ENCODE data around the gene RPS24.

Gene RPS24

GRCh38 chr10:78021201-78021600 is 12.5 kb upstream of the RPS24 start:
- CTCF ChIA-PET, result interaction anchor here (1.4 kb wide), 1 partner anchor 15 kb away, joined by 4 read pairs; no protein-coding TSS in a partner anchor

DNA sequence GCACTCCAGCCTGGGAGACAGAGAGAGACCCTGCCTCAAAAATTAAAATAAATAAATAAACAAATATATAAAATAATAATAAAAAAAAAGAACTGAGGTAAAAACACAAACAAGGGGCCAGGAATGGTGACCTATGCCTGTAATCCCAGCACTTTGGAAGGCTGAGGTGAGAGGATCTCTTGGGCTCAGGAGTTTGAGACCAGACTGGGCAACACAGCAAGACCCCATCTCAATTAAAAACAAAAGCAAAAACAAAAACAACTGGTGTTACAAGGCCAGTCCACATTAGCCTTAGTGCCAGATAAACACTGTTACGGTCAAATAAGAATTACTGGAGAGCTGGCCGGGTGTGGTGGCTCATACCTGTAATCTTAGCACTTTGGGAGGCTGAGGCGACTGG is 9.9 kb upstream of the RPS24 start:
- CTCF ChIA-PET, result no interaction called here
- POLR2A ChIA-PET, result no interaction called here
- no peak for DNase-seq (ENCODE audit: extremely low spot score)
- TF ChIP-seq CTCF (IDR thresholded peaks at IDR 0.05; ENCODE audit: control extremely low read depth, extremely low read depth, low read depth, missing control alignments), result no peak

More at GRCh38 chr10:78021201-78021600, 12.5 kb upstream of the RPS24 start:
- DNase-seq (ENCODE audit: extremely low spot score), result no peak
- TF ChIP-seq CTCF (IDR thresholded peaks at IDR 0.05; ENCODE audit: control extremely low read depth, extremely low read depth, low read depth, missing control alignments), result no peak
- POLR2A ChIA-PET, result no interaction called here

DNA sequence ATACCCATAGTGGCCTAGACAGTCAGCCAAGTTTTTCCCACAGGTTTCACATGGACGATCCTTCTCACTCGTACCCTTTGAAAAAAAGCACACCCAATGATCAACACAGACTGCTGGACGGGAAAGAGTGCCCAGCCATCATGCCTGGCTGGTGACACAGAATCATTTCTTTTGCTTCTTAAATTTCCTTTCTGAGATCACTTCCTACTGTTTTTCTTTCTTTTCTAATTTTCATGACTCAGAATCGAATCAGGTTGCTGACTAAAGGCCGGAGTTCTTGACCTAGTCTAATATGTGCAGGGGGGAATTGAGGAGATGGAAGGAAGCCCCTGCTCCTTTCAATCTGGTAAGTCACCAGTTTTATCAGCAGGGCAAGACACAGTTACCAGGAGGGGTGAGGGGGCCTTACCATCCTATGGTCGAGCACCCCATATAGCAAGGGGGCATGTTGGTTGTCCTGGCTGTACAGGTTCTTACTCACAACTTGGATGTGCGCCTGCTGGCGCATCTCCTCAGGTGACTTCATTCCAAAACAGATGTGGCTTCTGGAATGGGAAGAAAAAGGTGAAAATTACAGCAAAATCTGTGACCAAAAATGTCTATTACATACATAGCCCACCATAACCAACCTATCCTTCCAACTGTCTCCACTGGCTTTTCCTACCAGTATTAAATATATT is 7.8 kb upstream of the RPS24 start:
- ChIA-PET CTCF (no interaction called here), POLR2A (no interaction called here)
- TF ChIP-seq CTCF (IDR thresholded peaks at IDR 0.05; ENCODE audit: control extremely low read depth, extremely low read depth, low read depth, missing control alignments), result no peak
- no peak for DNase-seq (ENCODE audit: extremely low spot score)

- POLR2A ChIA-PET, result no interaction called here
- TF ChIP-seq CTCF (IDR thresholded peaks at IDR 0.05; ENCODE audit: control extremely low read depth, extremely low read depth, low read depth, missing control alignments), result no peak
- CTCF ChIA-PET, result interaction anchor here (1.4 to 2.0 kb wide), 8 partner anchors 10 to 1167 kb away, joined by 3 to 8 read pairs (median 5); no protein-coding TSS in a partner anchor
- no peak for DNase-seq (ENCODE audit: extremely low spot score)
These were observed 5.0 kb upstream of the RPS24 start for GRCh38 chr10:78028438-78029268.

- TF ChIP-seq CTCF (IDR thresholded peaks at IDR 0.05; ENCODE audit: control extremely low read depth, extremely low read depth, low read depth, missing control alignments), result peak; percentile 71
- ChIA-PET CTCF (interaction anchor here (0.8 to 2.0 kb wide), 7 partner anchors 10 to 1166 kb away, joined by 3 to 8 read pairs (median 4); no protein-coding TSS in a partner anchor), POLR2A (interaction anchor here (0.8 kb wide), 1 partner anchor 246 kb away, joined by 3 read pairs; no protein-coding TSS in a partner anchor)
These were observed 4.1 kb upstream of the RPS24 start, which contains the start of gene POLR3A for GRCh38 chr10:78029269-78030226. Gene POLR3A (minus strand): TSS chr10:78029515. CDS start chr10:78029407, 108 bp downstream.

GRCh38 chr10:78033387-78033636 is 351 bp upstream of the RPS24 start:
- ChIA-PET POLR2A (interaction anchor here (1.5 kb wide), 1 partner anchor 10 kb away, joined by 6 read pairs; no protein-coding TSS in a partner anchor), CTCF (no interaction called here)
- DNase-seq (ENCODE audit: extremely low spot score), result no peak
- no peak for TF ChIP-seq CTCF (IDR thresholded peaks at IDR 0.05; ENCODE audit: control extremely low read depth, extremely low read depth, low read depth, missing control alignments)

More at GRCh38 chr10:78029269-78030226, 4.1 kb upstream of the RPS24 start, which contains the start of gene POLR3A:
- DNase-seq (ENCODE audit: extremely low spot score), result peak; percentile 93

All from GM10248 (cell line).